Activated gamma-delta T cell (primary cell): Measurements from ENCODE around the gene NOMO2.
"Not testable (repeated sequence)": the region's sequence is repeated elsewhere in the genome, so short reads cannot be mapped to it uniquely, and the experiment has no call there.

Experiments used
- DNase-seq: peaks from one replicate; lab custom pipeline; 2025; lab: John Stamatoyannopoulos, UW

Gene NOMO2

DNA sequence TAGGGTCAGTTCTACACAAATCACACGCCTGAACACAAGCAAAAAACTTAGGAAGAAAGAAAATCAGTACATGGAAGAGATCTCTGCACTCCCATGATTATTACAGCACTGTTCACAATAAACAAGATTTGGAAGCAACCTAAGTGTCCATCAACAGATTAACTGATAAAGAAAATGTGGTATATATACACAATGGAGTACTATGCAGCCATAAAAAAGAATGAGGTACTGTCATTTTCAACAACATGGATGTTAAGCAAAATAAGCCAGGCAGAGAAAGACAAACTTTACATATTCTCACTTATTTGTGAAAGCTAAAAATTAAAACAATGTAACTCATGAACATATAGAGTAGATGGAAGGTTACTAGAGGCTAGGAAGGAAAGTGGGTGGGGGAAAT, 16.0 kb upstream of the NOMO2 start:
- DNase-seq = not testable (repeated sequence)

DNA sequence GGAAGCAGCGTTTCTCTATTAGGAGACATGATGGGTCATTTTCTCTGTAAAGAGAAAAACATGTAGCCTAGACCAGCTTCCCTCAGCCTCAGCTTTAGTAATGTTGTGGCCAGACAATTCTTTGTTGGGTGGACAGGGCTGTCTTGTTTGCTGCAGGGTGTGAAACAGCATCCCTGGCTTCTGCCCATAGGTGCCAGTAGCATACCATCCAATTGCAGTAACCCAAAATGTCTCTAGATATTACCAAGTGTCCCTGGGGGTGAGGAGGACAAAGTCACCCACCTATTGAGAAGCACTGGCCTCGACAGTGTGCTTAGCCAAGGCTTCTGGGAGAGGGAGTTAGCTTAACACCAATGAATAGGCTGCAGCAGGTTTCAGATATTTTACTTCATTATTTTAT, 14.0 kb upstream of the NOMO2 start:
- not testable (repeated sequence) for DNase-seq

DNA sequence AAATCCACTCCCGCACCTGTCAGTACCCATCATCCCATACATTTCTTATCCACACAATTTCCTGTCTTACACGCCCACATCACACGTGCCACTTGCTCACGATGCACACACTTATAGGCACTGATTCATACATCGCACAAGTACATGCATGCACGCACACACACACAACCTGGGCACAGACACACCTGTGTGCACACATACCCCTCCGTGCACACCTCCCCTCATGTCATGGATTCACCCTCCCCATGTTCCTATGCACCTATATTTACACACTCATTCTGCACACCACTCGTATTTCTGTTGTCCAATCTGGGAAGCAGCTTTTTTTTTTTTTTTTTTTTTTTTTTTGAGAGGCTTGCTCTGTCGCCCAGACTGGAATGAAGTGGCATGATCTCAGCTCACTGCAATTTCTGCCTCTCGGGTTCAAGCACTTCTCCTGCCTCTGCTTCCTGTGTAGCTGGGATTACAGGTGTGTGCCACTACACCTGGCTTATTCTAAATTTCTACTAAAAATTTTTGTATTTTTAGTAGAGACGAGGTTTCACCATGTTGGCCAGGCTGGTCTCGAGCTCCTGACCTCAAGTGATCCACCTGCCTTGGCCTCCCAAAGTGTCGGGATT, 13.5 kb upstream of the NOMO2 start:
- DNase-seq = not testable (repeated sequence)

DNA sequence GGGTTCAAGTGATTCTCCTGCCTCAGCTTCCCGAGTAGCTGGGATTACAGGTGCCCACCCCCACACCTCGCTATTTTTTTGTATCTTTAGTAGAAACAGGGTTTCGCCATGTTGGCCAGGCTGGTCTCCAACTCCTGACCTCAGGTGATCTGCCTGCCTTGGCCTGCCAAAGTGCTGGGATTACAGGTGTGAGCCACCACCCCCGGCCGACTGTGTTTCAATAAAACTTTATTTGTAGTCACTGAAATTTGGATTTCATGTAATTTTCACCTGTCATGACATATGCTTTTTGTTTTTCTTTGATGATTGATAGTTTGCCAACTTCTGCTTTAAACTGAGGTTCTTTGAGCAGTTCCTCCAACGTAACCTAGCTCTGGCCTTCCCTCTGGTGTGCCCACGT, 12.0 kb upstream of the NOMO2 start:
- not testable (repeated sequence) for DNase-seq

DNA sequence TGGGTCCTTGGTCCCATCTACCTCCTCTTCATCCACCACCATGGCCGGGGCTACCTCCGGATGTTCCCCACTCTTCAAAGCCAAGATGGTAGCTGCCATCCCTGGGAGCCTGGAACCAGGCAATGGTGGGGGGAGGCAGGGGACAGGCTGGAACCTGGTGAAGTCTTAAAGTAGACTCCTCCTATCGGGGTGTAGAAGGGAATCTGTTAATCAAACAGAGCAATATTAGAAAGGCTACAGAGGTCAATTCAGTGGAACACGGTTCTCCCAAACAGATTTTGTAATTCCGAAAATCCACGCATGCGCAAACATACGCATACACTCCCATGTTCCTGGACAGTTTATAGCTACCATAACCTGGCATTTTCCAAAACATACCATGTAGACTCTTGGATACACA, 11.1 kb upstream of the NOMO2 start:
- DNase-seq = not testable (repeated sequence)

DNA sequence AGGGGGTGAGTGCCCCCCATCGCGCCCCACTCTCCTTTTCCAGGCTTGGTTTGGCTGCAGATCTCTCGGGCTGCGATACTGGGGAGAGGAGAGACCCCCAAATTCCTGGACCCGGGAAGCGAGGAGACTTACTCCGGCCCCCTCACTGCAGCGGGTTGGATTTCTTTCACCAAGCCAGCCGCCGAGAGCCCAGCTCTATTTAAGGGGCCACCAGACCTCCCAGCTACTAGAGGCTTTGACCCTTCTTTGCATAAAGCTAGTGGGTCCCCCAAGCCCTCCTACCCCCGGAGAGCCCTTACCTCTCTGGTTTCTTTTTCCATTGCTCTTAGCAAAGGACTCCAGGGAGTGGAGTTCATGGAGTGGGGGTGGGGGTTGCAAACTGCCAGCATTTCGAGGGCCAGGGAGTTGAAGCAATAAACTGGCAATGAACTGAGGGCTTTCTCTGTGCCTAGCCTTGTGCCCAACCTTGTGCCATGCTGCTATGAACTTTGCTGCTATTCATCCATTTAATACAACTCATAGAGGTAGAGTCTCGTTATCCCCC, 9.5 kb upstream of the NOMO2 start:
- DNase-seq = not testable (repeated sequence)

DNA sequence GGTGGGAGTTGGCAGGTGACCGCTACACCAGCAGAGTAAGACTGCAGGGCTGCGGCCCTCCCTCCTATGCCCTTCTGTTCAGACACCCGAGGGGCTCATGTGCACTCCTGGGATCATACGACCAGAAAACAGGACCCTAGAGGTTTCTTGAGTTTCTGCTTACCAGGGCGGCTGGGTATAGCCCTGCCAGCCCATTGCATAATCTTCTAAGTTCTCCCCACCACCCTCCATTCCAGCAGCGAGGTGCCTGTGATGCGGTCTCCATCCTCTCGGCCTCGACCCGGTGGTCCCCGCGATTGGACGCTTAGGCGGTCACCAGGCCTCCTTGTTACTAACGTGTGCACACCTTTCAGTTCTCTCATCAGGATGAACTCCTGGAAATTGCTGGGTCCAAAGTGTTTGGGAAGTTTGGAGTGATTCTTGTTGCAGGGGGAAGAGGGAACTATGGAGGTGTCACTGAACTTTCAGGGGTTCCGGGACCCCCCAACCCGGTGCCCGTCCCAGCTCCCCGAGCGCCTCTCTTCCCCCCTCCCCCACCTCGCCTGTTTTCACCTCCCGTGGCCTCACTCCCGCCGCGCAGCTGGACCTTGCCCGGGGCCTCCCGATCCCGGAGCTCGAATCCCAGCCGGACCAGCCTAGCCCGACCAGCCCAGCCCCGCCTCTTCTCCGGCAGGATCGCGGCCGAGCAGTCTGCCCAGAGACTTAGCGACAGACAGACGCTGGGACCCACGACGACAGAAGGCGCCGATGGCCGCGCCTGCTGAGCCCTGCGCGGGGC, 8.8 kb upstream of the NOMO2 start:
- DNase-seq = not testable (repeated sequence)

DNA sequence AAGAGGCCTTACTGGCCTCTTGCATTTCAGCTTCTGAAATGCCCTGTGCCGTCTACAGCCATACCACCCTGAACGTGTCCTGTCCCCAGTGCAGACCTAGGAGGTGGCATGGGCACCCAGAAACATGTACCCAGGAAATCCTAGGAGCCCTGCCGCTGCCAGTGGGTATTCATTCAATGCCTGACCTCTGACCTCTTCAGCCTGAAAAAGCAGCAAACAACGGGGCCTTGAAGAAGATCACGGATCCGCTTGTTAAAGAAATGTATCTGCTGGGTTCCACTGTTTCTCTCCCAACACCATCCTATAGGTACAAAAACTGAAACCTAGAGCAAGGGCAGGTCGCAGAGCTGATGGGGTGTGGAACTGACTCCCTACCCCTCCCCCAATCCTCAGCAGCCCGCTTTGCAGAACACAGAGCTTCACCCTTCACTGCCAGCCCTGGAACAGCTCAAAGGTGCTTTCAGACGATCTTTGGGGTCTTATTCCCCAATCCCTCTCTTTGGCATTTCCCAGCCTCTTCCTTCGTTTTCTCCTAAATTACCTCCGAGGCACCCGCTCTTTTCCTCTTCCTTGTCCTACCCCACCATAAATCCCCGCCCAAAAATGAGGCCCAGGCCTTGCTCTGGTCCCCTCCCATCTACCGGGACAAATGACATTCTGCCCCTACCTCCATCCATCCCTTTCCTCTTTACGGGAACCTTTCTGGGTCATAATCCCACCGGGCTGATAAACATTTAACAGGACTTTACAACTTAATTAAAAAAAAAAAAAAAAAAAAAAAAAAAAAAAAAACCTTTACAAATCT, 1.3 kb downstream of the NOMO2 start:
- not testable (repeated sequence) for DNase-seq

DNA sequence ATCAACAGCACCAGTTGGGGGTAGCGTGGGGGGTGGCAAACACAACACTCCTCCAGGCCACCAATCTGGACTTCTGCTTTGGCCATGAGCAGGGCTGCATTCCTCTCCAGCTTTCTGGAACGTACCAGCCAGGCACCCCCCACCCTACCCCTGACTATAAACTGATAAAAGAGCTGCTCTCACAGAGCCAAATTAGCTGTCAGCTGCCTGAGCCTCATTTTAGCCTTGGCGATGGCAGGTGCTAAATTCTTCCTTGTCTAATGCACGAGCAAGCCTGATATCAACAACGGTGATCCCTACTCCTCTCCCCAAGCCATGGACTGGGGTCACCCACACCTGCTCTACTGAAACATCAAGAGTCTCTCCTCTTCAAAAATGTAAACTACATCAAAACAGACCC, 8.2 kb downstream of the NOMO2 start:
- DNase-seq = not testable (repeated sequence)

DNA sequence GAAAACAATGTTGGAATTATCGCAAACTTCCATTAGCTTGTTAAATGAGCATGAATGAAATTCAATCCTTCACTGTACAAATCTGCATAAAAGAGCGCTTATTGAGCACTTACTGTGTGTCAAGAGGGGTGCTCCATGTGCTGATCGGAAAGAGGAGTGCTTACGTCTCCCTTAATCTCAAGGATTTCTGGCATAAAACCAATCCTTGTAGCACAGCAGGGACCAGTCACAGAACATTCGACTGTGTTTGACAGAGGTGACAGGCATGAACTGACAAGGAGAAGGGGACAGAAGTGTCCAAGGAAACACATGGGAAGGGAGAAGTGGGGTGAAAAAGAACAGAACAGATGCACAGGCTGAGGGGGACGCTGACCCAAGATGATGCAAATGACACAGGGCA, 14.5 kb downstream of the NOMO2 start:
- DNase-seq = not testable (repeated sequence)

DNA sequence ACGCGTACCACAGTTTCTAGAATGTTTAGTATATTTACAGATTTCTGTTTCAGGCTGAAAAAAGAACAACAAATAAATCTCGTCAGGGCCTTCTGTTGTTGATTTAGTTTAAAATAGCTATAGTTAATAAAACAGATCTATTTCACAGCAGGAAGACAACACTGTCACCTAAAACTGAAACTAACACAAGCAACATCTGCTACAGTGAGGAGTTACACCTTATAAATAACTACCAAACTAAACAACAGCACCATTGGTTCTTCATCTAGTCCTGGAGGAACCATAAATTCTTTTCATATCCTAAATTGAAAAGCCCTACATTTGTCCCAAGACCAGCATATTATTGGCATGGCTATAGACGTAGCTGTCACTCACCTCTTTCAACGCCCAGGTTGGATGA, 15.0 kb downstream of the NOMO2 start:
- not testable (repeated sequence) for DNase-seq

DNA sequence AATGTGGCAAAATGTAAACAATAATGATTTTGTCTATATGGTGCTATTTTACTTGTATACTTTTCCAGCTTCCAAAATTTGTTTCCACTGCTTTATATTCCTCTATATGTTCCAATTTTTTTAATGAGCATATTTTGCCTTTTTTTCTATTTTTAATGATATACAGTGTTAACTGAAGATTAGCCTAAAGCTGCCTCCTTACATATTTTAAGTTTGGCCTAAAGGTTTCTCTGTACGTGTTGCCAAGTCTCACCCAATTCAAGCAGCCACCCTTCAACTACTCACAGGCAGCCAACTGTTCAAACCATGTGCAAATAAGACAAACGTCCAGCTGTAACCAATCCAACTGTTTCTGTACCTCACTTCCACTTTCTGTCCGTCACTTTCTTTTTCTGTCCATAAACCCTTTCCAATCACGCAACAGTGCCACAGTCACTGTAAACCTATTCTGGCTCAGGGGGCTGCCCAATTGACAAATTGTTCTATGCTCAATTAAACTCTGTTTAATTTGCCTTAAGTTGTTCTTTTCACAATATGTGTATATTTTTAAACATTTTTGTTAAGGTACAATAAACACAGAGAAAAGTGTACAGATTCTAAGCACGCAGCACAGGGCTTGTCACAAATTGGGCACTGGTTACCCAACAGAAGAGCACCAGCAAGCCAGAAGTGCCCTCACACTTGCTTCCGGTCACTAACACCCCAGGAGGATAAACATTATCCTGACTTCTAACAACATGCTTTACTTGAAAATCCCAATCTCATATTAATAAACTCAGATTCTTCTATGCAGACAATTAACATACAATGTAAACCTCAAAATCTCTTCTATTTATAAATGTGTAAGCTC, 17.4 kb downstream of the NOMO2 start:
- DNase-seq = not testable (repeated sequence)

DNA sequence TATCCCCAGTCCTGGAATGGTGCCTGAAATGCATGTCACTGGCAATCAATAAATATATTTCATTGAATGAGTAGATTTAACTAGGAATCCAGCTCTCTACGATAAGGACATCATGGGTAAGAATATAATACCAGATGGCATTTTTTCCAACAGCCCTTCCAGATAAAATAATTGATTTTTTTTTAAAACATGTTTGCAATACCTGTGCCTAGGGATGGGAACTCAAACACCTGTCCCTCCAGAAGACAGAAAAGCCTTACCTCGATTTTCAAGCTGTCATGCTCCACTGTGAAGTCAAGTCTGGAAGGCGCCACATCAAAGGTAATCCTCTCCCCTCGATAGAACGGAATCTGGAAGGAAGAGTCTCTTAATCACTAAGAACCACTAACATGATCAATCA, 20.0 kb downstream of the NOMO2 start:
- not testable (repeated sequence) for DNase-seq

DNA sequence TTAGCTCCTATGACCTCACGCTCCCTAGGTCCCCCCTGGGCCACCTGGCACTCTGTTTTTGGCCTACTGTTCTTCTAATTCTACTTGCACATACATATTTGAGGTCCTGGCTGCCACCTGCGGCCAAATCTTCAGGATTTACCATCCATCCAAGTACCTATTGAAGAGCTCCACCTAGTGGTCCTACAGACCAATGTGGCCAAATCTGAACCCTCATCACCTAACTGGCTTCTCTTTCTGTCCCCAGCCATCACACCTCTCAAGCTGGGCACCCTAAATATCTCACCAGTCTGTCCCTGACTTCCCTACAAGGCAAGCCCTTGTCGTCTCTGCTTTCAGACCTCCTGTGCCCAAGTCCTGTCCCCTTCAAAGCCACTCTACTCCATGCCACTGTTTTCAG, 24.9 kb downstream of the NOMO2 start:
- not testable (repeated sequence) for DNase-seq

DNA sequence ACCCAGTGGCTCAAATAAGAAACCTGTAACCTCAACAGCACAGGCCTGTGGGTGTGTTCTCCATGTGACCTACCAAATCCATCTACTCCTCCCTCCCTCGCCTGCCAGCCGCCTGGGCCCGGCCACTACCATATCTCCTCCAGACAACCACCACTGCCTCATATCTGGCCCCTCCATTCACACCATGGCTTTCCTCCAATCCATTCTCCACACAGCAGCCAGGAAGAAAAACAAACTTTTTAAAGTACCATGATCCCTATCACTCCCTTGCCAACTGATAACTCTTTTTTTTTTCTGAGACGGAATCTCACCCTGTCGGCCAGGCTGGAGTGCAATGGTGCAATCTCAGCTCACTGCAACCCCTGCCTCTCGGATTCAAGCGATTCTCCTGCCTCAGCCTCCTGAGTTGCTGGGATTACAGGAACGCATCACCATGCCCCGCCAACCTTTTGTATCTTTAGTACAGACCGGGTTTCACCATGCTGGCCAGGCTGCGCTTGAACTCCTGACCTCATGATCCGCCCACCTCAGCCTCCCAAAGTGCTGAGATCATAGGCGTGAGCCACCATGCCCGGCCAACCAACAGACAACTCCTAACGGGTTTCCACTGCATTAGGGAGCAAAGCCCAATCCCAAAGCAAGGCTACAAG, 26.3 kb downstream of the NOMO2 start:
- not testable (repeated sequence) for DNase-seq

DNA sequence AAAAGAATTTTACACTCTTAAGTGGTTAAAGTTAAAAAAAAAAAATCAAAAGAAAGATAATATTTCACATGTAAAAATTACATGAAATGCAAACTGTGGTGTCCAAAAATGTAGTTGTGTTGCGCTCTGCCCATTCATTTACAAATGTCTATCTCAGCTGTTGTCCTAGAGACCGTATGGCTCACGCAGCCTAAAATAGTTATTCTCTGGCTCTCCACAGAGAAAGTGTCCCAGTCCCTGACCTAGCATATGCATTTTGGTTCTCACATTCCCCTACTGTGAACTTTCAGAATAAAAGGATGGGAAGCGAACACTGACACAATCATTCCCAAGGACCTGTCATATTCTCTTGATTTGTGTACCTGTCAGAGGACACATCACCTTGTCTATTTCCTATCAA, 27.6 kb downstream of the NOMO2 start:
- not testable (repeated sequence) for DNase-seq

DNA sequence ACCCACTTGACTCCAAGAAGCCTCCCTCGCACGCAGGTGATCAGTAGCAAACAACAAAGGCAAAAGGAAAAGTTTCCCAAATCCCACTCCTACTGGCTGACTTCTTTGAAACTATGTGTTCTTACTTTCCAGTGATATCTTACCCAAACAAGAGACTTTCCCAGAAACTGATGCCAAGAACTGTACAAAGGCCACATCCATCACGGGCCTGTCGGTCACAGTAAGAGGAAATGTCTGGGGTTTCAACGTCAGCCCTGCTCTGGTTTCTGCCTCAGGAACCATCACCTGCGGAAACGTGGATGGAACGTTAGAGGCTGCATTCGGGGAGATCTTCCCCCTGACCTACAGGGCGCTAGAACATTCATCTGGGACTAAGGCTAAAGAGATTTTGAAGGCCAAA, 30.6 kb downstream of the NOMO2 start:
- DNase-seq = not testable (repeated sequence)

DNA sequence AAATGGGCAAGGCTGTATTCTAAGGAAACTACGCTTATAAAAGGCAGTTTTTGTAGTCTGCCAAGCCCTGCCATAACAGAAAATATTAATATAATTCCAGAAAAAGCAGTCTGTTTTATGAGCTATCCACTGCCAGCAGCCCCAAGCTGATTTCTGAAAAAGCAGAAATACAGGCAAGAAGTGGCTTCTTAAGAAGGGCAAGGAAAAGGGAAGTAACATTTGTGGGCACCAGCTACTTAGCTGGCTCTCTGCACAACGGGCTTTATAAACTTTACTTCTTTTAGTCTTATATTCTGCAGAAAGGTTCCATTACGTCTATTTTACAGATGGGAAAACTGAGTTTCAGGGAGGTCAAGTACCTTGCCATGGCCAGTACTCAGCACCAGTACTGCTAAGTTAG, 31.6 kb downstream of the NOMO2 start:
- DNase-seq = not testable (repeated sequence)

DNA sequence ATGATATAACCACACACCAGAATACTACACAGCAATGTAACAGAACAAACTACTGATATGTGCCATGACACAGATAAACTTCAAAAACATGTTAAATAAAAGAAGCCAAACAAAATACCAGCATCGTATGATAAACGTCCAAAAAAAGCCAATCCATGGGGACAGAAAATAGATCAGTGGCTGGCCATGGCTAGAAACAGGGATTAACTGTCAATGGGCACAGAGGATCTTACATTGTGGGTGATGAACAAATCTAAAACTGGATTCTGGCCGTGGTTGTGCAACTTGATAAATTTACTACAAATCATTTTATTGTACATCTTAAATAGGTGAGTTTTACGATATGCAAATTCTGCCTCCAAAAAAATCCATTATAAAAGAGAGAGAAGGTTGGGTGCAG, 35.4 kb downstream of the NOMO2 start:
- not testable (repeated sequence) for DNase-seq

DNA sequence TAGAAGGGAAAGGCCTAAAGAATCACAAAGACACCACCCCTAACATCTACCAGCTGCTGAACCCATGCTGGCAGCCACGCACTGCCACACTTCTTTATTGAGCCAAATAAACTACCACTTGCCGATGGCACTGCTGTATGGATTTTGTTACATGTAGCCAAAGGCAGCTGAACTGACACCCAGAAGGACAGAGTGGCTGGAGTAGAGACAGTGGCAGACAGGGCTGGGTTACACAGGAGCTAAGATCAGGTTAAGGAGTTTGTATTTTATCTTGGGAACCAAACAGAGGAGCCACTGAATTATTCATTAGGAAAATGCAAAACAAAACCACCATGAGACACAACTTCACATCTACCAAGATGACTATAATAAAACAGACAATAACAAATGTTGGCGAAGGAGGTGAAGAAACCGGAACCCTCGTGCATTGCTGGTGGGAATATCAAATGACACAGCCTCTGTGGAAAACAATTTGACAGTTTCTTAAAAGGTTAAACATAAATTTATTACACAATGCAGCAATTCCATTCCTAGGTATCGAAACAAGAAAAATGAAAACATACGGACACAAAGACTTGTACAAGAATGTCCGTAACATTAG, 35.9 kb downstream of the NOMO2 start:
- DNase-seq = not testable (repeated sequence)
